Renal cortex interstitium (tissue), 11 donors: ENCODE results near the gene TXNDC15. TPM values are rescaled to one million over a fixed set of nuclear protein-coding genes. Genes with fewer than 3 reads are reported as not detected.
"Not testable (repeated sequence)": the region's sequence is repeated elsewhere in the genome, so short reads cannot be mapped to it uniquely, and the experiment has no call there.

Experiments
- DNase-seq, 11 donors: peaks; one replicate each; pipeline ENCODE4 v3.0.0-alpha.2; 2013; ENCODE audit warnings: low read depth in 9 of 11, low spot score in 4 of 11; ENCODE audit errors: extremely low read depth in 1 of 11
- polyA plus RNA-seq, 3 donors: library from polyadenylated mRNA; unstranded; fragments of 120-200 nt; gene quantifications; one replicate each; pipeline ENCODE4 v1.2.1, GENCODE V29; 2013; ENCODE audit not compliant: insufficient read length in 3 of 3

TXNDC15 gene
- polyA plus RNA-seq, 3 donors = 80.0 to 89.5 (median 82.3) TPM

DNA sequence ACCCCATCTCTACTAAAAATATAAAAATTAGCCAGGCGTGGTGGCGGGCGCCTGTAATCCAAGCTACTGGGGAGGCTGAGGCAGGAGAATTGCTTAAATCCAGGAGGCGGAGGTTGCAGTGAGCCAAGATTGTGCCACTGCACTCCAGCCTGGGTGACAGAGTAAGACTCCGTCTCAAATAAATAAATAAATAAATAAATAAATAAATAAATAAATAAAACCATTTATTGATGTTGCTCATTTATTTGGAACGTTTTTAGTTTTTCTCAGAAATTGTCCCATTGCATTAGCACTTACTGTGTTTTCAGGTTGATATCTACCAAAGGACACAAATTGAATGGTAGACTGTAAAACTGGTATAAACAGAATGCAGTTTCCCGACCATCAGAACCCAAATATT is 17.7 kb upstream of the TXNDC15 start:
- DNase-seq = not testable (repeated sequence)

DNA sequence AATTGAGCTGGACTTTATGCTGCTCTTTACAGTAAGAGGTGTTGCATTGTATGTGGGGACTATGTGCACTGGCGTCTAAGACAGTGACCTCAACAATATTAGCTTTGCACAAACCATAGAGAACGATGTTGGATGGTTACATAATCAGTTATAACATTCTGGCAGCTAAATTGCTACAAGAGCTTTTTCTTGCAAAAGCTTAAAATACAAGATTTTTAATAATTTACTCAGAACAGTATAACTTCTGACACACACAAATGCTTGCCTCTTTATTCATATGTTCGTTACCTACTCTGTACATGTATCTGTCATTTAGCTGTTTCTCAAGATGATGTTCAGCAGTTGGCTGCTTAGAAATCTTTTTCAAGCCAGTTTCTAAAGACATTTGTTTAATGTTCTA is 16.8 kb upstream of the TXNDC15 start:
- DNase-seq = no peak

DNA sequence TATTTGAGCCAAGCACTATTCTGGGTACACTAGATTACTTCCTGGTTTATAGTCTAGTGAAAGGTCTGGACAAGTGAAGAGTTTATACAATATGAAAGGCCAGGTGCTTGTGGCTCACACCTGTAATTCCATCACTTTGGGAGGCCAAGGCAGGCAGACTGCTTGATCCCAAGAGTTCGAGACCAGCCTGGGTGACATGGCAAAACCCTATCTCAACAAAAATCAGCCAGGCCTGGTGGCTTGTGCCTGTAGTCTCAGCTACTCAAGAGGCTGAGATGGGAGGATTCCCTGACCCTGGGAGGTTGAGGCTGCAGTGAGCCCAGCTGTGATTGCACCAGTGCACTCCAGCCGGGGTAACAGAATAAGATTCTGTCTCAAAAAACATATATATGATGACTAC is 9.5 kb upstream of the TXNDC15 start:
- no peak for DNase-seq

DNA sequence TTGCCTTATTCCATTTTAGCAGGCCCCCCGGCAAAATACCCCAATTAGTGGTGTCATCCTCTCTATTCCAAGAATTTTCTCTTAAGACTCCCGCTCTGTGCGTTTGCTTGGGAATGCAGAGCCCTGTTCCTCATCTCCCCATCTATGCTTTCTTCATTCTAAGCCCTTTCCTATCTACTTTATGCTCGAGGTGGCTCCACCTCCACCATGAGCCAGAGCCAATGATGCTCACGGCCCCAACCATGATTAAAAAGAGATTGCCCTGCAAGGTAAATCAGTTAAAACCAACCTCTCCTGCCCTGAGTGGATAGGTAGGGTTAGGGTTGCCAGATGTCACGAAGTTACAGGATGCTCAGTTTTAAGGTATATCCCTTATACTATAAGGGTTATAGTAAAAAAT is 677 bp upstream of the TXNDC15 start:
- peak in 1 of 11 donors; percentile 5 for DNase-seq

DNA sequence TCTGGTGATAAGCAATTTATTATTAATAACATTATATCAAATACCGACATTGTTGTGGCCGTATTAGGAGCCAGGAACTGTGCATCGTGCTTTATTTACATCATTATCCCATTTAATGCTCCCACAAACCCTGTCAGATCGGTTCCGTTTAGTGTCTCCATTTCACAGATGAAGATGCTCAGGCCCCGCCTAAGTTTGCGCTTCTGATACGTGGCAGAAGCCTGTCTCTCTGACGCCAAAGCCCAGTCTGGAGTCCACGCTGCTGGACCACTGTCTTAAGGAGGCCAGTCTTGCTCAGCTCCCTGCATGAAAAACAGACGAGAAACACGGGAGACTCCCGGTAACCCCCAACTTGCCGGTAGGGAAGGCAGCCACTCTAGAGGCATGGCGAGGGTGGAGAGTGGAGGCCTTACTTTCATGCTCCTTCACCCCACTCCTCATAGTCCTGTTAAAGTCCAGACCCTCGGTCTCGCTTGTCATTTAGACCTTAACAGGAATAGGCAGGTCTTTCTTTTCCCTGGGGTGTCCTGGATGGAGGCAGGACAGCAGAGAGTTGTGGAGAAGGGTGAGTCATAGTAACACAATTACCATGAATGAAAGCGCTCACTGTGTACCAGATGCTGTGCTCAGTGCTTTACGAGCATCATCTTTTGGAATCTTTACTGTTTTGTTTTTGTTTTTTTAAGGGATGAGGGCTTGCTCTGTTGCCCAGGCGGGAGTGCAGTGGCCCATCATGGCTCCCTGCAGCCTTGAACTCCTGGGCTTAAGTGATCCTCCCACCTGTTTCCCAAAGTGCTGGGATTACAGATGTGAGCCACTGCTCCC is 872 bp downstream of the TXNDC15 start:
- peak in 9 of 11 donors; percentile 25 to 42 (median 30) for DNase-seq

DNA sequence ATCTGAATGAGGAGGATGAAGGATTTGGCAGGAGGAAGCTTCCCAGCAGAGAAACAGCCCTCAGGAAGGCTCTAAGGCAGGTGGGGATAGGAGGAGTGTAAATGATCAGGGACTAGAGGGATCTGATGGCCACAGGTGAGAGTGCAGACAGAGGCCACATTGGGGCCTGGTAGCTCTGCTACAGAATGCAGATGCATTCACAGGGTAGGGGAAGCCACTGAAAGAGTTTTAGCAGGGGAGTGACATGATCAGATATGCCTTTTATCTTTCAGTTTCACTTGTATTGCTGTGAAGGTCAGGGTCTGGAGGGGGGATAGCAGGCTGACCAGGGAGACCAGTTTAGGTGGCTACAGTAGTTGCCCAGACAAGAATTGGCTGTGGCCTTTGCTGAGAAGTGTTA is 3.0 kb downstream of the TXNDC15 start:
- DNase-seq = no peak

DNA sequence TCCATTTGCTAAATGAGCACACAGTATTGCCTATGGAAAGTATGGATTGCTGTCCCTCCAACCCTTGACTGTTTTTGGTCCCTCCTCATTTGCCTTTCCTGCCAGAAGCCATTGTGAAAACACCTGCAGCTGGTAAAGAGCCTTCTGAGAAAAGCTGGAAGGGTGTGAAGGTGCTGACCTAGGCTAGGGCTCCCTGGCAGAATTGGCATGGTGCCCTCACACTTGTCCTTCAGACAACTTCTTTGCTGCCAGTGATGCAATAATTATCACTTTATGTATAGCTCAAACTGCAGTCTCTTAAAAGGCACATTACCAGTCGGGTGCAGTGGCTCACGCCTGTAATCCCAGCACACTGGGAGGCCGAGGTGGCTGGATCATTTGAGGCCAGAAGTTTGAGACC is 4.2 kb downstream of the TXNDC15 start:
- no peak for DNase-seq

DNA sequence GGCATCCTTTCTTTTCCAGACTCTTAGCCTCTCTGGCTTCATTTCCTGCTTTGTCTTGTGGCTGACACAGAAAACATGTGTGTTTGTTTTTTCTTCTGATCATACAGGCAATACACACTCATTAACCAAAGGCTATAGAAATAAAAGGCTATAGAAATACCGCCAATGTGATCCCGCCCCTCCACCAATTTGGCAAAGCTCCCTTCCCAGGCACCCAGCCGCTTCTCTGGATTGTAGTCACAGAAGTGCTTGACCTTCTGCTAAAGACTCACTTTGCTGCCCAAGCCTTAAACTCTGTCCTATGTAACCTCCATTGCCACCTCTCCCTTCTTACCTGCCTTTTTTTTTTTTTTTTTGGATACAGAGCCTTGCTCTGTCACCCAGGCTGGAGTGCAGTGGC is 5.3 kb downstream of the TXNDC15 start:
- no peak for DNase-seq

DNA sequence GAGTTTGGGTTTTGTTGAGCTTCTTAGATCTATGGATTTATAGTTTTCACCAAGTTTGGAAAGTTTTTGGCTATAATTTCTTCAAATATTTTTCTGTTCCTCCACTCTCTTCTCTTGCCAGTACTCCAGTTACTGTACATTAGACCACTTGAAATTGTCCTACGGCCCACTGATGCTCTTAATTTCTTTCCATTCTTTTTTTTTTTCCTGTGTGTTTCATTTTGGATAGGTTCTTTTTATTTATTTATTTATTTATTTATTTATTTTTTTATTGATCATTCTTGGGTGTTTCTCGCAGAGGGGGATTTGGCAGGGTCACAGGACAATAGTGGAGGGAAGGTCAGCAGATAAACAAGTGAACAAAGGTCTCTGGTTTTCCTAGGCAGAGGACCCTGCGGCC is 6.8 kb downstream of the TXNDC15 start:
- not testable (repeated sequence) for DNase-seq

DNA sequence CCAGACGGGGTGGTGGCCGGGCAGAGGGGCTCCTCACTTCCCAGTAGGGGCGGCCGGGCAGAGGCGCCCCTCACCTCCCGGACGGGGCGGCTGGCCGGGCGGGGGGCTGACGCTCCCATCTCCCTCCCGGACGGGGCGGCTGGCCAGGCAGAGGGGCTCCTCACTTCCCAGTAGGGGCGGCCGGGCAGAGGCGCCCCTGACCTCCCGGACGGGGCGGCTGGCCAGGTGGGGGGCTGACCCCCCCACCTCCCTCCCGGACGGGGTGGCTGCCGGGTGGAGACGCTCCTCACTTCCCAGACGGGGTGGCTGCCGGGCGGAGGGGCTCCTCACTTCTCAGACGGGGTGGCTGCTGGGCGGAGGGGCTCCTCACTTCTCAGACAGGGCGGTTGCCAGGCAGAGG is 7.5 kb downstream of the TXNDC15 start:
- DNase-seq = not testable (repeated sequence)

DNA sequence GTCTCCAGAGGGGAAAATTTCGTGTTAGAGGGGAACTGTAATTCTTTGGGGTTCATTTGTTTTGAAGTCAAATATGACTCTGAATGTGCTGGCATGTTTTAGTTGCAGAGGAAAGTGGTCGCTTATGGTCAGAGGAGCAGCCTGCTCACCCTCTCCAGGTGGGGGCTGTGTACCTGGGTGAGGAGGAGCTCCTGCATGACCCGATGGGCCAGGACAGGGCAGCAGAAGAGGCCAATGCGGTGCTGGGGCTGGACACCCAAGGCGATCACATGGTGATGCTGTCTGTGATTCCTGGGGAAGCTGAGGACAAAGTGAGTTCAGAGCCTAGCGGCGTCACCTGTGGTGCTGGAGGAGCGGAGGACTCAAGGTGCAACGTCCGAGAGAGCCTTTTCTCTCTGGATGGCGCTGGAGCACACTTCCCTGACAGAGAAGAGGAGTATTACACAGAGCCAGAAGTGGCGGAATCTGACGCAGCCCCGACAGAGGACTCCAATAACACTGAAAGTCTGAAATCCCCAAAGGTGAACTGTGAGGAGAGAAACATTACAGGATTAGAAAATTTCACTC is 13.5 kb downstream of the TXNDC15 start:
- DNase-seq = no peak

DNA sequence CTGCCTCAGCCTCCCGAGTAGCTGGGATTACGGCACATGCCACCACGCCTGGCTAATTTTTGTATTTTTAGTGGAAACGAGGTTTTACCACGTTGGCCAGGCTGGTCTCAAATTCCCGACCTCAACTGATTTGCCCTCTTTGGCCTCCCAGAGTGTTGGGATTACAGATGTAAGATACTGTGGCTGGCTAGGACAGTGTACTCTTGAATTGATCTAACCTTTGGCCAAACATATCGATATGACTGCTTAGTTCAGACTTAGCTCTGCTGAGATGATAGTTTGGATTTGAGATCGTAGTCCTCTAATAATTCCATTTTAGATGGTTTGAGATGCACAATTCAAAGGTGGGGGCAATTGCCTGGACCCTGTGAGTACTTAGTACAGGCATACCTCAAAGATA is 15.2 kb downstream of the TXNDC15 start:
- no peak for DNase-seq

DNA sequence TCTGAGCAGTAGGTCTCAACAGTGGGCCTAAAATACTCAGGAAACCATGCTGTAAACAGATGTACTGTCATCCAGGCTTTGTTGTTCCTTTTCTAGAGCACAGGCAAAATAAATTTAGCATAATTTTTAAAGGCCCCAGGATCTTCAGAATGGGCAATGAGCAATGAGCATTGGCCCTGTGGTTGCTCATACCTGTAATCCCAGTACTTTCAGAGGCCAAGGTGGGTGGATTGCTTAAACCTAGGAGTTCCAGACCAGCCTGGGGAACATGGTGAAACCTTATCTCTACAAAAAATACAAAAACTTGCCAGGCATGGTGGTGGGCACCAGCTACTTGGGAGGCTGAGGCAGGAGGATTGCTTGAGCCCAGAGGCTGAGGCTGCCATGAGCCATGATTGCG is 17.3 kb downstream of the TXNDC15 start:
- DNase-seq = no peak

DNA sequence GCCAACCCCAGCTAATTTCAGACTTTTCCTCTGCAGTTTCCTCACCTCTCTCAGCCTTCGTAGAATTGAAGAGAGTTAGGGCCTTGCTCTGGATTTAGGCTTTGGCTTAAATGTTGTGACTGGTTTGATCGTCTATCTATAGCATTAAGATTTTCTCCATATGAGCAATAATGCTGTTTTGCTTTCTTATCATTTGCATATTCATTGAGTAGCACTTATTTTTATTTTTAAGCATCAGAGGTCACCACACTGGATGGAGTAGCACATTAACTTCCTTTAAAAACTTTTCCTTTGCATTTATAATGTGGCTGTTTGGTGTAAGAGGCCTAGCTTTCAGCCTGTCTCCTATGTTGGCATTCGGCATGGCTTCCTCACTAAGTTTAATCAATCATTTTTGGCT is 18.1 kb downstream of the TXNDC15 start:
- no peak for DNase-seq

DNA sequence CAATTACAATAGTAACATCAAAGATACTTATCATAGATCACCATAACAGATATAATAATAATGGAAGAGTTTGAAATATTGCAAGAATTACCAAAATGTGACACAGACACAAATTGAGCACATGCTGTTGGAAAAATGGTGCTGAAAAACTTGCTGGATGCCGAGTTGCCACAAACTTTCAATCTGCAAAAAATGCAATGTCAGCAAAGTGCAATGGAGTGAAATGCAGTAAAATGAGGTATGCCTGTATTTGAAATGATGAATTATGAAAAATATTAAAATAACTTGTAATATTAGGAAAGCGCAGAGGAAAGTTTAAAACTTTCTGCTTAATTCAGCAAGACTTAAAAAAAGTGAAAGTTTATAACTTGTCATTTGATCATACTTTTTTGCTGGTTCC is 18.8 kb downstream of the TXNDC15 start:
- DNase-seq = no peak

DNA sequence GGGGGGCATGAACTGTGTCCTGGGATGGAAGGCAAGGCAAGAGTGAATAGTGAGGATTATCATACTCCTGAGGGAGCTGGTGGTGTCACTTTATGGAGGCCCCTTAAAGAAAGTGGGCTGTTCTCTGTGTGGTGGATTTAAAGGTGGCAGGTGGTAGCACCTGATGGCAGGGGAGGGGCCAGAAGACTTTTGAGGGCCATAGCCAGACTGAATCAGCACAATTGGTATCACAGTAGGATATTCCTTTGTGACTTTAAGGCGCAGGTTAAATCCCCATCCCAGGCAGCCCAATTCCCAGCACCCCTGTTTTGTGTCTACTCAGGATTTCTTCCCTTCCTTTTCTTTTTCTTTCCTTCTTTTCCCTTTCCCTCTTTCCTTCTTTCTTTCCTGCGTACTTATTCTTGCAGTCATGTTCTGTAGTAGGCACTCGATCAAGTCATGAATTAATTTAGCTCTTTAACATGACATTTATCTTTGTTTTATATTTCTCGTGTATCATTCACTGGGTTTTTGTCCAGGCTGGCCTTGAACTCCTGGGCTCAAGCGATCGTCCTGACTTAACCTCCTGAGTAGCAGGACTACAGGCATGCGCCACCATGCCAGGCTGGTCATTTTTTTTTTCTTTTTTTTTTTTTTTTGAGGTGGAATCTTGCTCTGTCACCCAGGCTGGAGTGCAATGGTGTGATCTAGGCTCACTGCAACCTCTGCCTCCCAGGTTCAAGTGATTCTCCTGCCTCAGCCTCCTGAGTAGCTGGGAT is 19.8 kb downstream of the TXNDC15 start:
- DNase-seq = no peak

DNA sequence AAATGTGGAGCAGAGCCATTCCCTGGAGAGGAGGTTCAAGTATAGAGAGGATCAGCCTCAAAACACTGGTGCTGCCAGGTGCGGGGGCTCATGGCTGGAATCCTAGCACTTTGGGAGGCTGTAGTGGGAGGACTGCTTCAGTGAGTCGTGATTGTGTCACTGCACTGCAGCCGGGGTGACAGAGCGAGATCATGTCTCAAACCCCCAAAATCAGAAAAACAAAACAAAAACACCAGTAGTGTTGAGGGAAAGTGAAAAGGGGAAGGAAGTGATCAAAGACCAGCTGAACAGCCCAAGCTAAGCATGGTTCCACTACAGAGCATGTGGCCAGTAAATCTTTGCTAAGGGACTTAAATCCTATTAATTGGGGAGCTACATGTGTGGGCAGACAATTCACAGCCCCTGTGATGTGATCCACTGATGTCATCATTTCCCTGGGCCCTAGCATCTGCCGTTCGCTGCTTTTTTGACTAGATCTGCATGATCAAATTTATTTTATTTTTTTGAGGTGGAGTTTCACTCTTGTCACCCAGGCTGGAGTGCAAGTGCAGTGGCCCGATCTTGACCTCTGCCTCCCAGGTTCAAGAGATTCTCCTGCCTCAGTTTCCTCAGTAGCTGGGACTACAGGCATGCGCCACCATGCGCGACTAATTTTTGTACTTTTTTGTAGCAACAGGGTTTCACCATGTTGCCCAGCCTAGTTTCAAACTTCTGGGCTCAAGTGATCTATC is 28.1 kb downstream of the TXNDC15 start:
- no peak for DNase-seq

DNA sequence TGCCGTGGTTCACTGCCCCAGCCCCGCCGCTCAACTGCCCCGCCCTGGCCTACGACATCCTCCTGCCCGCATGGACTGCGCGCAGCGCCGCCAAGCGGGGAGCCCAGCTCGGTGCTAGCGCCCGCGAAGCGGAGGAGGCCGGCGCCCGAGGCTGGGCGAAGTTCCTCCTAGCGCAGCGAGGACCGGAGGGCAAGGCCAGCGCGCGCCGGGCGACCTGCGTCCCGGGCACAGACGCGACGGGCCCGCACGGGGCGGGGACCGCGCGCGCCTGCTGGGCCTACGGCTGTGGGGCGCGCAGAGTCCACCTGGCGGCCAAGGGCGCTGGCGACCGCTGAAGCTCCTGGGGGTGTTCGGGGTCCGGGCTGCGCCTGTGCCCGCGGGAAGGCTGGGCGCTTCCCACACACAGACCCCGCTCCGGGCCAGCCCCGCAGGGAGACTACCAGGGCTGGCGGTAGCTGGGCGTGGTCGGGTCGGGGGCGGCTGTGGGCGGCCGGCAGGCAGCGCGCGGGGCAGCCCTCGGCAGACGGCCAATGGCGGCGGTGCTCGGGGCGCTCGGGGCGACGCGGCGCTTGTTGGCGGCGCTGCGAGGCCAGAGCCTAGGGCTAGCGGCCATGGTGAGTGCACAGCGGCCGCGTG is 30.6 kb downstream of the TXNDC15 start, which contains the start of gene PCBD2:
Gene PCBD2 (plus strand): TSS at position 522 of the 636 bp plus-strand sequence. CDS start 9 bp downstream, at position 531.
- peak; percentile 79 to 88 (median 83) for DNase-seq
